ENCODE results near the gene BICD1. TPM values are rescaled to one million over a fixed set of nuclear protein-coding genes. Genes with fewer than 3 reads are reported as not detected.

BICD1 gene
- polyA plus RNA-seq, 1 of the 3 experiments (the other 2 are of a cell fraction) = 12.1 TPM

DNA sequence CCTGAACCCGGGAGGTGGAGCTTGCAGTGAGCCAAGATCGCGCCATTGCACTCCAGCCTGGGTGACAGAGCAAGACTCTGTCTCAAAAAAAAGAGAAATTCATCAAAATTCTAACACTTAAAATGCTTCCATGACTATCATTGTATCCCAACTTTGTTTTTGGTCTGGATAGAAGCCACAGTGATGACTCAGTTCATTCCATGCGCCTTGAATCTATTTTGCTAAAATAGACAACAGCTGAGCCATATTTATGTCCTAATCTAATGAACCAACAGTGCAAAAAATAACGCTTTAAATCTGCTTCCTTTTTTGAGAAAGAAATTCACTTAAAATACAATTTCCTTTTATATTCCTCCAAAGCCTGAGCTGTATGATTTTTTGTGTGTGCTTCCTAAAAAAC lies 23.2 kb upstream of the BICD1 start (continued):
- no peak for TF ChIP-seq ZBTB33 (IDR thresholded peaks at IDR 0.05; ENCODE audit: borderline replicate concordance, low read depth)
- TF ChIP-seq NRF1 (IDR thresholded peaks at IDR 0.05; ENCODE audit: low read depth, low read length) = no peak
- TF ChIP-seq ELF1 (IDR thresholded peaks at IDR 0.05) = no peak
- TF ChIP-seq YY1 (IDR thresholded peaks at IDR 0.05; ENCODE audit: low read depth) = peak; percentile 48; the same call in 1 of the 2 replicates
- TF ChIP-seq, protein P1, sequence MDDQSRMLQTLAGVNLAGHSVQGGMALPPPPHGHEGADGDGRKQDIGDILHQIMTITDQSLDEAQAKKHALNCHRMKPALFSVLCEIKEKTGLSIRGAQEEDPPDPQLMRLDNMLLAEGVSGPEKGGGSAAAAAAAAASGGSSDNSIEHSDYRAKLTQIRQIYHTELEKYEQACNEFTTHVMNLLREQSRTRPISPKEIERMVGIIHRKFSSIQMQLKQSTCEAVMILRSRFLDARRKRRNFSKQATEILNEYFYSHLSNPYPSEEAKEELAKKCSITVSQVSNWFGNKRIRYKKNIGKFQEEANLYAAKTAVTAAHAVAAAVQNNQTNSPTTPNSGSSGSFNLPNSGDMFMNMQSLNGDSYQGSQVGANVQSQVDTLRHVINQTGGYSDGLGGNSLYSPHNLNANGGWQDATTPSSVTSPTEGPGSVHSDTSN (IDR thresholded peaks at IDR 0.05) = peak; percentile 49
- no peak for TF ChIP-seq SMC3 (IDR thresholded peaks at IDR 0.05; ENCODE audit: low read depth, low read length)

- Histone ChIP-seq H3K4me2 (no peak overlapping the region), H3K9ac (no peak overlapping the region)
Measured at GRCh38 chr12:32084017-32084688, 22.5 kb upstream of the BICD1 start.

More at GRCh38 chr12:32084017-32084688, 22.5 kb upstream of the BICD1 start:
- peak overlapping the region; percentile 11 to 52; a peak in 3 of 4 replicates for H3K27ac ChIP-seq (ENCODE audit: low read depth in 2 of 2, low read length in 1 of 2)
- no peaks in the 10 kb centered on the region for H4K20me1 ChIP-seq (ENCODE audit: insufficient read depth)
- CTCF ChIA-PET = interaction anchor here (0.6 to 3.0 kb wide), 3 partner anchors 18 to 821 kb away, joined by 3 to 11 read pairs (median 4); partner anchors contain the start of gene BICD1
- no peaks in the 10 kb centered on the region for H3K9me2 ChIP-seq
- H3K79me2 ChIP-seq (ENCODE audit: insufficient read depth) = no peaks in the 10 kb centered on the region
- POLR2A ChIA-PET = interaction anchor here (0.9 kb wide), 1 partner anchor 22 kb away, joined by 4 read pairs; no protein-coding TSS in a partner anchor
- H3F3A ChIP-seq (replicated peaks; ENCODE audit: insufficient read depth) = peaks cover 11% of the 10 kb centered on the region
- peaks cover 5 to 6% of the 10 kb centered on the region in 2 experiments; a peak in 1 of 4 replicates for H3K4me1 ChIP-seq (ENCODE audit: control insufficient read depth in 1 of 2, insufficient read depth in 2 of 2, low read depth in 1 of 2, low read length in 1 of 2)
- DNase-seq = no peak
- WGBS (ENCODE audit: low lambda C conversion rate) = 92% methylated on average over 9 of the region's 9 CpGs
- H3K4me3 ChIP-seq (ENCODE audit: low read depth in 2 of 2, low read length in 1 of 2) = no peak overlapping the region
- no peak overlapping the region for H2AFZ ChIP-seq (ENCODE audit: low read depth)
- TF ChIP-seq FOXM1 (IDR thresholded peaks at IDR 0.05; ENCODE audit: low read depth) (no peak), USF2 (IDR thresholded peaks at IDR 0.05; ENCODE audit: borderline replicate concordance, low read depth, low read length) (no peak), POLR2AphosphoS5 (IDR thresholded peaks at IDR 0.05; ENCODE audit: low read depth, low read length) (no peak), REST (IDR thresholded peaks at IDR 0.05; ENCODE audit: low read depth, low read length) (no peak), SMC3 (IDR thresholded peaks at IDR 0.05; ENCODE audit: low read depth, low read length) (no peak), FOXJ3 (CRISPR knock-in tag; IDR thresholded peaks at IDR 0.05) (no peak), GATA2 (CRISPR knock-in tag; IDR thresholded peaks at IDR 0.05) (no peak), MEF2A (IDR thresholded peaks at IDR 0.05; ENCODE audit: borderline replicate concordance, low read depth) (no peak), MXI1 (IDR thresholded peaks at IDR 0.05; ENCODE audit: low read depth, low read length) (no peak), SIN3A (IDR thresholded peaks at IDR 0.05; ENCODE audit: borderline replicate concordance, low read depth, low read length) (no peak)
- TF ChIP-seq, protein P1 (IDR thresholded peaks at IDR 0.05) = no peak
- H3K27me3 ChIP-seq (ENCODE audit: insufficient read depth) = no peaks in the 10 kb centered on the region
- no peaks in the 10 kb centered on the region for H3K9me3 ChIP-seq
- H3K36me3 ChIP-seq (replicated peaks in 1 of 2; ENCODE audit: control insufficient read depth in 1 of 2, insufficient read depth in 2 of 2, low read length in 1 of 2) = no peaks in the 10 kb centered on the region
